GM20000 (cell line): ENCODE data around the gene RGS6.

ENCODE experiments used
- DNase-seq: peaks from one replicate; pipeline ENCODE4 v3.0.0; 2012; ENCODE audit warnings: low spot score
- TF ChIP-seq, protein P1 (sequence below): IDR thresholded peaks from 2 replicates; pipeline ENCODE4 v1.5.1; 2012; ENCODE audit warnings: mild to moderate bottlenecking, control low read depth; ENCODE audit errors: extremely low read depth, missing control alignments

The RGS6 gene

DNA sequence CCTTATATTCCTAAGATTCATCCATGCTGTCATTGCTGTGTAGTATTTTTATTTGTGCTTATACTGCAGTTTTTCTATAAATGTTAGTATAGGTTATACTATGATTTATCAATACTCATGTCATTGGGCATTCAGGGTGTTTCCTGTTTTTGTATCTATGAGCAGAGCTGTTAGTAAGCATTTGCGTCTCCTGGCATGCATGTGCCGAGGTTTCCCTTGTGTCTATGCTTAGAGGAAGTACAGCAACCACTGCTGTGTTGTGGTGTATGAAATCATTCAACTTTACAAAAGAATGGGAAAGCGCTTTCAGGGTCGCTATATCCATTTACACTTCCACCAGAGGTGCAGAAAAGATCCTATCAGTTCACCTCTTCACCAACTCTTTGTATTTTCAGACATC lies 122.7 kb downstream of the RGS6 start:
- DNase-seq: no peak
- TF ChIP-seq, protein P1, sequence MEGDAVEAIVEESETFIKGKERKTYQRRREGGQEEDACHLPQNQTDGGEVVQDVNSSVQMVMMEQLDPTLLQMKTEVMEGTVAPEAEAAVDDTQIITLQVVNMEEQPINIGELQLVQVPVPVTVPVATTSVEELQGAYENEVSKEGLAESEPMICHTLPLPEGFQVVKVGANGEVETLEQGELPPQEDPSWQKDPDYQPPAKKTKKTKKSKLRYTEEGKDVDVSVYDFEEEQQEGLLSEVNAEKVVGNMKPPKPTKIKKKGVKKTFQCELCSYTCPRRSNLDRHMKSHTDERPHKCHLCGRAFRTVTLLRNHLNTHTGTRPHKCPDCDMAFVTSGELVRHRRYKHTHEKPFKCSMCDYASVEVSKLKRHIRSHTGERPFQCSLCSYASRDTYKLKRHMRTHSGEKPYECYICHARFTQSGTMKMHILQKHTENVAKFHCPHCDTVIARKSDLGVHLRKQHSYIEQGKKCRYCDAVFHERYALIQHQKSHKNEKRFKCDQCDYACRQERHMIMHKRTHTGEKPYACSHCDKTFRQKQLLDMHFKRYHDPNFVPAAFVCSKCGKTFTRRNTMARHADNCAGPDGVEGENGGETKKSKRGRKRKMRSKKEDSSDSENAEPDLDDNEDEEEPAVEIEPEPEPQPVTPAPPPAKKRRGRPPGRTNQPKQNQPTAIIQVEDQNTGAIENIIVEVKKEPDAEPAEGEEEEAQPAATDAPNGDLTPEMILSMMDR: no peak

DNA sequence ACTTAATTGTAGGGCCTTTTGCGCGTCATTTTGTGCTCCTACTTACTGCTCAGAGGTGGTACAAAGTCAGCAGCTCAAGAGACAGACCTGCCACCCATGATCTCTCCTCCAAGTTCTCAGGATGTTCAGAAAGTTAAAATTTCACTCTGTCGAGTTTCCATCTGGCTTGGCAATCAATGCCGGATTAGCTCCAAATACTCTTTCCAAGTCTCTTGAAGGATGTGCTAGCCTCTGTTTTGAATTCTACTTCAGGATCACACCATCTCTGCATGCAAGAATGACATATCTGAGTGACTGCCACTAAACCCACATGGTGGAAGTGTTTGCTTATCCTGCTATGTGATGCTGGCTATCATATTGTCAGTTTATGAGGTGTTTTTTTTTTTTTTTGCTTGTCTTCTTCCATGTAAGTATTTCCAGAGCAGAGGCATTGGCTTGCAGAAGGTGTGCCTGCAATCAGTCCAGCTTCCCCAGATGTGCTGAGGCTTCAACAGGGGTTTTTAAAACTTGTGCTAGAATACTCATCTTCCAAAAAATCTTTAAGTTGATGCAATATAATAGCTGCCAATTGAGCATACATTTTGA lies 125.6 kb downstream of the RGS6 start:
- TF ChIP-seq, protein P1: no peak
- no peak for DNase-seq

DNA sequence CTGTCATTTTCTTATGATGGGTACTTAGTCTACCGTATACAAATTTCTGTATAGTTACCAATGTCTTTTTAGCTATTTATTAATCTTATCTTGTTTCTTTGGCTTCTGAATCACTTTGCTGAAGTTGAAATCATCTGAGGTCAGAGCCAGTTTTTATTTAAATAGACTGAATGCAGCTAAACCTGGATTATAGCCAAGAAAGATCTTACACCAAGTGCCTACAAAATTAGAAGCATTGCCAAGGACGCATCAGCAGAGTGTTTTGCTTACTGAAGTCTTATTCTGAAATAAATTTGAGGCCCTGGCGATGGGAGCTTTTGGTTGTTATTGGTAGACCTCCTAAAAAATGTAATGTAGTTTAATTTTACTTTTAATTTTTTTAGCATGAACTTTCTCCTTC lies 128.2 kb downstream of the RGS6 start:
- DNase-seq: no peak
- TF ChIP-seq, protein P1: no peak

DNA sequence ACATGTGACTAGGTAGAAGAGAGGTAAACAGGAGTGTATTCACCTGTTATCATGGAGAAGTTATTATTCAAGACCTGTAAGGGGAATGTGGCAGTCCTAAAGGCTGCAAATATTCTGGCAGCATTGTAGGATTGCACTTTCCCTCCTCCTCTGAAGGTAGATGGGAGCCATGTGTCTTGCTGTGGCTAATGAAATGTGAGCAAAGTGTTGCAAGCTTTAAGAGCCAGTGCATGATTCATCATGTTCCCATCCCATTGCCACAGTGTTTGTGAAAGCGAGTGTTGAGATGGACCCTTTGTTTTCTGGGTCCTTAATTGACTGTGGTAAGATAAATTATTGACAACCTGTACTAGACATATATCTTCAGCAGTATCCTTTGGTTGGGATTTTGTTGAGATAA lies 128.7 kb downstream of the RGS6 start:
- DNase-seq: no peak

DNA sequence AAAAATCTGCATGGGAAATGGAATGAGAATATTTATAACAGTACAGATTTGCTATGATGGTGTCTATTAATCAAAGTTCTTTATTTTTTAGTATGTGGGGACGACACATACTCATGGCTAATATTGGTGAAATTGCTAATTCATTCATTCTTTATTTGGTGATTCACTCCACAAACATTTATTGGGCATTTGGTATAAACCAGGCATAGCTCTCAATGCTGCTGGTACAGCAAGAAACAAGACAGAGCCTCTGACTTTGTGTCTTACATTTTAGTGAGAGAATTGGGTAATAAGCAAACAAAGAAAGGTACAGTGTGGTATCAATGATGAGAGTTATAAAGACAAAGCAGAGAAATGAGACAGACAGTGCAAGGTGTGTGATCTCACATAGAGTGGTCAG lies 129.5 kb downstream of the RGS6 start:
- TF ChIP-seq, protein P1: no peak

More for the DNA sequence above, 128.7 kb downstream of the RGS6 start:
- TF ChIP-seq, protein P1: no peak

DNA sequence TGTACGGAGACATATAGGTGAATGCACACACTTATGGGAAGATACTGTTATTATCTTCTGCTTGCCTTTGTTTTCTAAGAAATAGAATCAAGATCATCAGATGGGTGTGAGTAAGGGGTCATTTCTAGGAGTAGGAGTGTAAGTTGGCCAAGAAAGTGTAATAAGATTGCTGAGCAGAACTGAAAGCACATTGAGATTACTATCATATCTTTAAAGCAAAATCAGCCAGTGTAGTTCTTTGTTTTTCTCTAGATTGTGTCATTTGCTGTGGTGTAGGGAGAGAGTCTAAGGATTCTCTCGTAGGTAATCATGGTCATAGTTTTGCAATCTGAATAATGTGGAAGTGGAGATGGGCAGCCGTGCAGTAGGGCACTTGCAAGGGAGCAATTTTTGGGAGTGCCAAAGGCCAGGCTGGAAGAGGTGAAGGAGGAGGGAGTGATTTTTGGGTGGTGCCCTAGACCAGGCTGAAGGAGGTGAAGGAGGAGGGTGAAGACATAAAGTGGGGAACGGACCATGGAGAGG lies 131.6 kb downstream of the RGS6 start:
- no peak for DNase-seq
- TF ChIP-seq, protein P1: no peak

More for the DNA sequence above, 129.5 kb downstream of the RGS6 start:
- DNase-seq: no peak

DNA sequence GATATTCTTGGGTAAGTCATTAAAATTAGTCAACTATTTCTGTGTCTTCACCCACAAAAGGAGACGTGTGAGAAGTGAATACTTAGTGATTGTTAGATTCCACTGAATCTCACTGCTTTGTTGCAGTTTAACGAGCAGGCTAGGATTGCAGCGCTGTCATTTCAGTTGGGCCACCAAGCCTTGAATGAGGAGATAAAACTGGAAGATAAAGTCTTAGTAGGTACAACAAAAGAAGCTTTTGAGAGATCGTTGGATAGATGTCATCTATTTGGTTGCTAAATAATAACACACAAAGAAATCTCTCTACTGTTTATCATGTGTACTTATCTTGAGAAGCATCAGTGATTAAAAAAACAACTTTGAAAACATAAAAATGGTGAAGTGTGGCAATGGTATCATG lies 132.3 kb downstream of the RGS6 start:
- TF ChIP-seq, protein P1: no peak
- no peak for DNase-seq
